Dendritic cell treated with granulocyte-macrophage colony-stimulating factor and Interleukin-4, amounts not matched to agents 40 ng/mL and 50 ng/mL, for 4 days (primary cell): ENCODE results near the gene RPS3A.

ENCODE experiments used
- H3K27ac Mint-ChIP-seq: one replicate; pipeline ENCODE4 v1.8.0; 2022; ENCODE audit warnings: mild to moderate bottlenecking, mixed read lengths
- H3K27me3 Mint-ChIP-seq: one replicate; pipeline ENCODE4 v1.8.0; 2022; ENCODE audit warnings: mild to moderate bottlenecking, mixed read lengths
- H3K36me3 Mint-ChIP-seq: one replicate; pipeline ENCODE4 v1.8.0; 2022; ENCODE audit warnings: low read depth, mixed read lengths
- H3K4me1 Mint-ChIP-seq: one replicate; pipeline ENCODE4 v1.8.0; 2022; ENCODE audit warnings: low read depth, mixed read lengths
- H3K4me3 Mint-ChIP-seq: one replicate; pipeline ENCODE4 v1.8.0; 2022; ENCODE audit warnings: mild to moderate bottlenecking, moderate library complexity, mixed read lengths
- H3K9me3 Mint-ChIP-seq: one replicate; pipeline ENCODE4 v1.8.0; 2022; ENCODE audit warnings: mixed read lengths
- intact Hi-C: fragments of 100-400 bp; cut with micrococcal nuclease; formaldehyde crosslinking; loops from one replicate; pipeline ENCODE4 v1.15.0; 2022

Gene RPS3A

DNA sequence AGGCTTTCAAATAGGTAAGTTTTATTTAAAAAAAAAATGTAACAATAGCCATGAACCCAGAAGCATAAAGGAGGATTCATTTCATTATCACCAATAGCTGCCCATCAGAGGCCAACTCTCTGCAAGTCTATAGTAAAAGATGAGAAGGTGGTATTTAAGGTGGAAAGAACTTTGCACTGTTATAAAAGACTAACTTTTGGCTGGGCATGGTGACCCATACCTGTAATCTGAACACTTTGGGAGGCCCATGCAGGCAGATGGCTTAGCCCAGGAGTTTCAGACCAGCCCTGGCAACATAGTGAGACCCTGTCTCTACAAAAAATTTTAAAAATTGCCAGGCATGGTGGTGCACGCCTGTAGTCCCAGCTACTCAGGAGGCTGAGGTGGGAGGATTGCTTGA is 43.3 kb downstream of the RPS3A start:
- Mint-ChIP-seq H3K27me3 (no peaks in the 10 kb centered on the region), H3K9me3 (no peaks in the 10 kb centered on the region), H3K4me3 (no peak overlapping the region), H3K27ac (no peak overlapping the region), H3K4me1 (peaks cover 5% of the 10 kb centered on the region), H3K36me3 (no peaks in the 10 kb centered on the region)
- intact Hi-C loops = no loop called here

DNA sequence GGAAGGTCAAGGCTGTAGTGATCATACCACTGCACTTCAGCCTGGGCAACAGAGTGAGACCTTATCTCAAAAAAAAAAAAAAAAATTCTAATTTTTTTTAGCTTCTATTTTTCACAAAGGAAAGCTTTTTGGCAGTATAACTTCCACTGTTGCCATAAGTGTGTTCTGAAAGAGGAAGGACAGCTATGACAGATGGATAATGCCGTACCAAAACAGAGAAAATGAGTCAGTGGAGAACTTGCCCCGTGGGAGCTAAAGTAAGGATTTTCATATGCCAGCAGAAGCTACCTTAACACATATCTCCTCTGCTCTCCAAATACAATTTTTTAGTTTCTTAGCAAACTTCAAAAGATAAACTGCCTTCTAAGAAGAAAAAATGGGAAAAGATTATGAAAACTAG is 43.7 kb downstream of the RPS3A start:
- Mint-ChIP-seq H3K9me3 (no peaks in the 10 kb centered on the region), H3K27ac (no peak overlapping the region), H3K27me3 (no peaks in the 10 kb centered on the region), H3K4me3 (no peak overlapping the region), H3K36me3 (no peaks in the 10 kb centered on the region), H3K4me1 (peaks cover 5% of the 10 kb centered on the region)
- intact Hi-C loops = no loop called here

DNA sequence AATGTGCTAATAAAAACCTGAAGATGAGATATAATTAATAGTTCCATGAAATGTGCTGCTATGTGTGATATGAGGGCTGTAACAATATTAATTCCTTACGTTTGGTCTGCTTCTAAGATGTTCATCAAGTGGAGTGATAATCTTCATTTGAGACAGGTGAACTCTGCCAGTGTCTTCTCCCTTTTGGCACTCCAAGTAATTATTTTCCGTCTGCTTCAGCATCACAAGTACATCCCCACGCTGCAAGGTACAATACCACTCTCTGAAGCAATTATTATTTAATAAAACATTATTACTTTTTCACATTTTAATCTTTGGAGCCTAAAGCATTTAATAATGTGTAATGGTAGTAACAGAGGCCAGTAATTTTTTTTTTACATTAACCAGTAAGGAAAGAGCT is 44.4 kb downstream of the RPS3A start:
- no peaks in the 10 kb centered on the region for H3K36me3 Mint-ChIP-seq
- intact Hi-C loops = no loop called here
- no peak overlapping the region for H3K27ac Mint-ChIP-seq
- H3K9me3 Mint-ChIP-seq = no peaks in the 10 kb centered on the region
- peaks cover 5% of the 10 kb centered on the region for H3K4me1 Mint-ChIP-seq
- no peak overlapping the region for H3K4me3 Mint-ChIP-seq
- H3K27me3 Mint-ChIP-seq = no peaks in the 10 kb centered on the region

DNA sequence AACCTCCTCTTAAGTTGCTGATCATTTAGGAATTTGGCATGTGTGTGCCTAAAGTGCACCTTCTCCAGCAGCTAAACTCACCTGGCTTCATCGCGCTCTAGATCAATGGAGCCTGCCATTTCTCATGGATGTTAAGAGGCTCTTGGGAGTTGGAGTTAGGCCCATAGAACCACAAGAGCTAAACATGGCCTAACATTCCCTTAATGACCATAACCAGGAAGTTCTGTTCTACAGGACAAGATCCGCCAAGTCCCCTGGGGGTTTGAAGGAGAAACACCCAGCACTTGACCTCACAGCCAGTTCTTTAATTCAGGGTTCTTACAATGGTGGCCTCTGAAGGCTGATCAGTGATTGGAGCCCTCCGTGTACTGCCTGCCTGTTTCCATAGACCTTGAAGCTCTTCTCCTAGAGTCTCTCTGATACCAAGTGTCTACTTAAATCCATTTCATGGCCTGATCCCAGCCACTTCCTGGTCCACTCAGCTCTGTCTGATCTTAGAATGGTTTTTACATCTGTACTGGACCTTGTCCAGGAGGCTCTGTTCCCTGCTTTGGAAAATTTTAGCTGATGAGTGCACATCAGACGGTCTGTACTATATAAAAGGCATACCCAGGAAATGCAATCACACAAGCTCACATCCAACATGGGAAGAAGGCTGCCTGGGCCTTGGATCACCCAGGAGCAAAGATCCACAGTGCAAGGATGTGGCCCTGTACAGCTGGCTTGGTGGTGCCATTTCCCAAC is 45.1 kb downstream of the RPS3A start:
- Mint-ChIP-seq H3K27ac (no peak overlapping the region), H3K36me3 (no peaks in the 10 kb centered on the region), H3K9me3 (no peaks in the 10 kb centered on the region), H3K4me1 (peaks cover 5% of the 10 kb centered on the region), H3K4me3 (no peak overlapping the region), H3K27me3 (no peaks in the 10 kb centered on the region)
- intact Hi-C loops = no loop called here

DNA sequence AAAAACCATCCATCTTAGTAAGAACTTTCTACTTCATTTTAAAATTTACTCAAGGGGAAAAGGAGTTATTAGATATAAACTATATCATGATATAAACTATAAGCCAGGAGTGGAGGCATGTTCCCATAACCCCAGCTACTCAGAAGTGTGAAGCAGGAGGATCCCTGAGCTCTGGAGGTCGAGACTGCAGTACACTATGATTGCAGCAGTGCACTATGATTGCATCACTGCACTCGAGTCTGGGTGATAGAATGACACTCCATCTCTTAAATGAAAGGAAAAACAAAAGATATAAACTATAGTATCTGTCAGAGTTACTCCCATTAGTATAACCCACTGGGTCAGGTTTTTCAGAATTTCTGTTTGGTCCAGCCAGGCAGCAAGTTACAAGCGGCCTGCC is 47.6 kb downstream of the RPS3A start:
- intact Hi-C loops = no loop called here
- Mint-ChIP-seq H3K9me3 (no peaks in the 10 kb centered on the region), H3K36me3 (no peaks in the 10 kb centered on the region), H3K4me3 (no peak overlapping the region), H3K27ac (no peak overlapping the region), H3K27me3 (no peaks in the 10 kb centered on the region), H3K4me1 (peaks cover 5% of the 10 kb centered on the region)

DNA sequence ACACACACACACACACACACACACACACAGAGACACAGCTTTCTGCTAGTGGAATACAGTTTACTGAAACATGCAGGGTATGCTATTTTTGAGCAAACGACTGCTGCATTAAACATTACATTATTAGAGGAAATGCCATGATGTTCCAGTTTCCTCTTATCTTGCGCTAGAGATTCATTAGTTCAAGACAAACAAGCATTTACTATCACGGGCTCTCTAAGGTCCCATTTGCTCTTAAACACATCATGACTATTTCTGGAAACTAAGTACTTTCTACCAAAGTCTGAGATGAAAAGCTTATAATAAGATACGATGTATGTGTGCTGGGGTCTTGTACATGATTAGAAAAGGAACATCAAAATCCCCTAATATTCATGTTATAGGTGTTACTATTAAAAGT is 48.8 kb downstream of the RPS3A start:
- intact Hi-C loops = no loop called here
- Mint-ChIP-seq H3K4me1 (no peaks in the 10 kb centered on the region), H3K36me3 (no peaks in the 10 kb centered on the region), H3K27ac (no peak overlapping the region), H3K4me3 (no peak overlapping the region), H3K27me3 (no peaks in the 10 kb centered on the region), H3K9me3 (no peaks in the 10 kb centered on the region)

DNA sequence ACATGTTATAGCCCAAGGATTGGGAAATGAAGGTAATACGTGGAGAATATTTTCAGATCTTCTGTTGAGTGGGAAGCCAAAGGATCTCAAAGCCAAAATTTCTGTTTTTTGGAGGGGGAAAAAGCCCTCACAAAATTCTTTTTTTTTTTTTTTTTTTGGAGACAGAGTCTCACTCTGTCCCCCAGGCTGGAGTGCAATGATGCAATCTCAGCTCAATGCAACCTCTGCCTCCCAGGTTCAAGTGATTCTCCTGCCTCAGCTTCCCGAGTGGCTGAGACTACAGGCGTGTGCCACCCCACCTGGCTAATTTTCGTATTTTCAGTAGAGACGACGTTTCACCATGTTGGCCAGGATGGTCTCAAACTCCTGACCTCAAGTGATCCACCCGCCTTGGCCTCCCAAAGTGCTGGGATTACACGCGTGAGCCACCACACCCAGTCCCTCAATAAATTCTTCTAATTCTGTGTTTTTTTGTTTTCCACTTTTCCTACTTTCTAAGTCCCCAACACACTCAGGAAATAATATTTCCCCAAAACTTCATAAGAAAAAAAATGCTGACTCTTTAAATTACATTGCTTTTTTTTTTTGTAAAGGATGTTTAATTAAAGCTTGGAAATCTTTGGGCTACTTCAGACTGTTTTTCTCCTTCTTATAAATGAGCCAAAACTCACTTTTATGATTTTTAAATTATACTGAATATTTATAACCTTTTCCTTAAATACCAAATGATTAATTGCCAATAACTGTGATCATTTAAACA is 51.6 kb downstream of the RPS3A start:
- Mint-ChIP-seq H3K9me3 (no peaks in the 10 kb centered on the region), H3K27ac (no peak overlapping the region), H3K4me3 (no peak overlapping the region), H3K36me3 (no peaks in the 10 kb centered on the region), H3K4me1 (peaks cover 5% of the 10 kb centered on the region), H3K27me3 (no peaks in the 10 kb centered on the region)
- intact Hi-C loops = no loop called here

DNA sequence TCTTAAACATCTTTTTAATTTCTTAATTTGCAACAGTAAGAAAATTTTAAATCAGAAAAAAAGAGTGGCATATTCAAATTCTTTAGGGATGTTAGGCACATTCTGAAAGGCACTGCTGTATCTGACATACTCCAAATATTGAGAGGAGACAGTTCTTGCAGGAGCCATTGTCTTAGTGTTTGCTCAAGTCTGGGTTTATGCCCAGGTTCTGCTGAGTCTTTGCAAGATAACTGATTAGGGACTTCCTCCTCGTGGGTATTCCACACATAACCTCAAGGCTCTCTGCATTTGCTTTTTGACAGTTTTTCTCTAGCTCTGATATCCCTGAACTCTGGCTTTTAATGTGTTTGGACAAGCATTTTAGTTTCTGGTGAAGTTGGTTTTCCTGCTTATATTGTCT is 52.6 kb downstream of the RPS3A start:
- no peaks in the 10 kb centered on the region for H3K36me3 Mint-ChIP-seq
- intact Hi-C loops = no loop called here
- no peak overlapping the region for H3K27ac Mint-ChIP-seq
- H3K4me1 Mint-ChIP-seq = peaks cover 5% of the 10 kb centered on the region
- no peaks in the 10 kb centered on the region for H3K9me3 Mint-ChIP-seq
- H3K27me3 Mint-ChIP-seq = no peaks in the 10 kb centered on the region
- no peak overlapping the region for H3K4me3 Mint-ChIP-seq

DNA sequence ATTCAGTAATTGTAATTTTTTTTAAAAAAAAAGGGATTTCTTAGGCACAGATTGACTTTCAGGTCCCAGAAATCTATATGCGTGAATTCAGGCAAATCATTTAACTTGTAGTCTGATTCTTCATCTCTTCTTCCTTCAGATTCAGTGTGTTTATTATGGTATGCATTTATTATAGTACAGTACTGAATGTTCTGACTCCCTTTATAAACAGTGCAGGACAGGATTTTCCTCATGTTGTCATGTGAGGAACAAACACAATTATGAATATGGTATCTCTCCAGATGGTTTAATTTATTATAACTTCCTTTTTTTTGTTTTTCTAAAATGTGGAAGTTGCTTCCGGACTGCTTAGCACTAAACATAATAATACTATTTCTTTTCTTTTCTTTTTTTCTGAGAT is 54.2 kb downstream of the RPS3A start:
- Mint-ChIP-seq H3K4me3 (peak overlapping the region; percentile 23), H3K4me1 (peaks cover 5% of the 10 kb centered on the region), H3K27ac (peak overlapping the region; percentile 58), H3K9me3 (no peaks in the 10 kb centered on the region), H3K36me3 (no peaks in the 10 kb centered on the region), H3K27me3 (peaks cover 1% of the 10 kb centered on the region)
- intact Hi-C loops = no loop called here
